HepG2 (cell line): ENCODE measurements around the gene BIRC5. TPM values are rescaled to one million over a fixed set of nuclear protein-coding genes. Genes with fewer than 3 reads are reported as not detected.
A peak's percentile ranks its signal among the peaks of the same experiment; 100 is the strongest.

Experiments
- ESRRA ChIP-seq: sonication (generic); formaldehyde crosslinking; IDR thresholded peaks from 2 replicates; pipeline ENCODE4 v1.5.1; 2020; ENCODE audit warnings: mild to moderate bottlenecking, low read depth, missing genetic modification reagents
- HHEX ChIP-seq: IDR thresholded peaks from 2 replicates; pipeline ENCODE4 v1.6.1; 2016; ENCODE audit warnings: control low read depth
- KDM2A ChIP-seq: sonication (generic); formaldehyde crosslinking; IDR thresholded peaks from 2 replicates; pipeline ENCODE4 v1.4.0; 2020; ENCODE audit warnings: low read depth, missing genetic modification reagents, borderline replicate concordance
- KLF13 ChIP-seq: sonication (generic); formaldehyde crosslinking; IDR thresholded peaks from 2 replicates; pipeline ENCODE4 v1.4.0; 2020; ENCODE audit warnings: mild to moderate bottlenecking, missing genetic modification reagents
- MIXL1 ChIP-seq: IDR thresholded peaks from 2 replicates; pipeline ENCODE4 v1.6.1; 2016
- RELA ChIP-seq: sonication (generic); formaldehyde crosslinking; IDR thresholded peaks from 2 replicates; pipeline ENCODE4 v1.4.0; 2020; ENCODE audit warnings: missing genetic modification reagents
- ZNF101 ChIP-seq: sonication (generic); formaldehyde crosslinking; IDR thresholded peaks from 2 replicates; pipeline ENCODE4 v1.4.0; 2020; ENCODE audit warnings: mild to moderate bottlenecking, low read depth, missing genetic modification reagents, borderline replicate concordance
- ZNF317 ChIP-seq: sonication (generic); formaldehyde crosslinking; IDR thresholded peaks from 2 replicates; pipeline ENCODE4 v1.5.0; 2020; ENCODE audit warnings: mild to moderate bottlenecking, missing genetic modification reagents
- ZNF792 ChIP-seq: IDR thresholded peaks from 2 replicates; pipeline ENCODE4 v1.6.1; 2016
- ZSCAN30 ChIP-seq: sonication (generic); formaldehyde crosslinking; IDR thresholded peaks from 2 replicates; pipeline ENCODE4 v1.5.0; 2020; ENCODE audit warnings: mild to moderate bottlenecking, missing genetic modification reagents
- polyA plus RNA-seq, 8 experiments: library from polyadenylated mRNA; depleted of rRNA in 3 of 8; stranded (reverse) in 7 of 8; unstranded in 1 of 8; fragments of >200 nt; fragmentation: Illumina TruSeq in 4 of 8; extraction: Trizol in 4 of 8; gene quantifications; 2 replicates each; pipeline versions ENCODE4 v1.2.1 to v1.2.3, GENCODE V29; 2011 to 2016; ENCODE audit warnings: low read depth in 4 of 8, missing spikeins in 1 of 8, mixed read lengths in 1 of 8; ENCODE audit not compliant: insufficient read depth in 1 of 8
- total RNA-seq, 5 experiments: library from RNA; depleted of rRNA; stranded (reverse); fragments of >200 nt; fragmentation: Illumina TruSeq; extraction: Trizol; gene quantifications; 2 replicates each; pipeline ENCODE4 v1.2.3, GENCODE V29; 2016; ENCODE audit warnings: low read depth in 1 of 5
- TF ChIP-seq, protein P1 (sequence below): sonication (generic); formaldehyde crosslinking; IDR thresholded peaks from 2 replicates; pipeline ENCODE4 v1.4.0; 2020; ENCODE audit warnings: missing genetic modification reagents
- TF ChIP-seq, protein P2 (sequence below): sonication (generic); formaldehyde crosslinking; IDR thresholded peaks from one replicate; pipeline ENCODE4 v1.5.1; 2020; ENCODE audit warnings: mild to moderate bottlenecking, missing genetic modification reagents; ENCODE audit errors: not compliant biosample characterization
- TF ChIP-seq, protein P3 (sequence below): sonication (generic); formaldehyde crosslinking; IDR thresholded peaks from 2 replicates; pipeline ENCODE4 v1.5.0; 2020; ENCODE audit warnings: missing genetic modification reagents
- TF ChIP-seq, protein P4 (sequence below): sonication (generic); formaldehyde crosslinking; IDR thresholded peaks from 2 replicates; pipeline ENCODE4 v1.8.0; 2022; ENCODE audit warnings: low read depth, missing genetic modification reagents

BIRC5 gene
- total and polyA plus RNA-seq, 2 of the 13 experiments (the other 11 are each of a cell fraction or from before 2014, with no cell fraction given) = 30.3 to 135 TPM

DNA sequence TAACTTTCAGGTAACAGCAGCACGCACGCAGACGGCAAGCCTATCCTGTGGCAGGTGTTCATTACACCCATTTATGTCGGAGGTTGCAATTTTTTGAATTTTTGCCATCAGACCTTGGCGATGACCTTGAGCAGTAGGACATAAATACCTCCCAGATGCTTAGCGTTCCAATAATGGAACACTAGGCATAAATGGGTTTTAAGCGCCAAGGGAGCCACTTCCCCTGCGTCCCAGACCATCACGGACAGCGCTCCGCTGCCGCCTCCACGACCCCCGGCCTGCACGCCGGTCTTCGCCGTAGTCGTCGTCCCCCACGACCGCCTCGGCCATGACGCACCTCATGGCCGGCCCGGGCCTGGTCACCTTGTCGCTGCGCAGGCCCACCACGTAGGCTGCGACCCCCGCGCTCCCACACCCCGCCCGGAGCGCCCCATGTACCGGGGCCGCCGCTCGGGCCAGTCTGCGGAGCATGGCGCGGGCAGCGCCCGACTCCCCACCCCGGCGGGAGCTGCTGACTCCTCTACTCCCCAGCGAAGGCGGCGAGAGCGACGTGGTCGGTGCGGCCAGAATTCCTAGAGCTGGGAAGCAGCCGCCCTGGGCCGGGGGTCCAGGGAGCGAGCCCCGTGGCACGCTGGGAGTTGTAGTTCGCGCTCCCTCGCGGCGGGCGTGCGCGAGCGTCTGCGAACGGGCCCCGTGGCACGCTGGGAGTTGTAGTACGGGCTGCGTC is 40.1 kb downstream of the BIRC5 start (continued):
- TF ChIP-seq, protein P1, sequence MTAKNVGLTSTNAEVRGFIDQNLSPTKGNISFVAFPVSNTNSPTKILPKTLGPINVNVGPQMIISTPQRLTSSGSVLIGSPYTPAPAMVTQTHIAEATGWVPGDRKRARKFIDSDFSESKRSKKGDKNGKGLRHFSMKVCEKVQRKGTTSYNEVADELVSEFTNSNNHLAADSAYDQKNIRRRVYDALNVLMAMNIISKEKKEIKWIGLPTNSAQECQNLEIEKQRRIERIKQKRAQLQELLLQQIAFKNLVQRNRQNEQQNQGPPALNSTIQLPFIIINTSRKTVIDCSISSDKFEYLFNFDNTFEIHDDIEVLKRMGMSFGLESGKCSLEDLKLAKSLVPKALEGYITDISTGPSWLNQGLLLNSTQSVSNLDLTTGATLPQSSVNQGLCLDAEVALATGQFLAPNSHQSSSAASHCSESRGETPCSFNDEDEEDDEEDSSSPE = peak; percentile 90
- TF ChIP-seq KLF13 (CRISPR knock-in tag) = no peak
- peak; percentile 68; the same call in 1 of the 2 replicates for TF ChIP-seq ZNF317 (CRISPR knock-in tag)
- peak; percentile 76; the same call in 1 of the 2 replicates for TF ChIP-seq ZSCAN30
- TF ChIP-seq, protein P2, sequence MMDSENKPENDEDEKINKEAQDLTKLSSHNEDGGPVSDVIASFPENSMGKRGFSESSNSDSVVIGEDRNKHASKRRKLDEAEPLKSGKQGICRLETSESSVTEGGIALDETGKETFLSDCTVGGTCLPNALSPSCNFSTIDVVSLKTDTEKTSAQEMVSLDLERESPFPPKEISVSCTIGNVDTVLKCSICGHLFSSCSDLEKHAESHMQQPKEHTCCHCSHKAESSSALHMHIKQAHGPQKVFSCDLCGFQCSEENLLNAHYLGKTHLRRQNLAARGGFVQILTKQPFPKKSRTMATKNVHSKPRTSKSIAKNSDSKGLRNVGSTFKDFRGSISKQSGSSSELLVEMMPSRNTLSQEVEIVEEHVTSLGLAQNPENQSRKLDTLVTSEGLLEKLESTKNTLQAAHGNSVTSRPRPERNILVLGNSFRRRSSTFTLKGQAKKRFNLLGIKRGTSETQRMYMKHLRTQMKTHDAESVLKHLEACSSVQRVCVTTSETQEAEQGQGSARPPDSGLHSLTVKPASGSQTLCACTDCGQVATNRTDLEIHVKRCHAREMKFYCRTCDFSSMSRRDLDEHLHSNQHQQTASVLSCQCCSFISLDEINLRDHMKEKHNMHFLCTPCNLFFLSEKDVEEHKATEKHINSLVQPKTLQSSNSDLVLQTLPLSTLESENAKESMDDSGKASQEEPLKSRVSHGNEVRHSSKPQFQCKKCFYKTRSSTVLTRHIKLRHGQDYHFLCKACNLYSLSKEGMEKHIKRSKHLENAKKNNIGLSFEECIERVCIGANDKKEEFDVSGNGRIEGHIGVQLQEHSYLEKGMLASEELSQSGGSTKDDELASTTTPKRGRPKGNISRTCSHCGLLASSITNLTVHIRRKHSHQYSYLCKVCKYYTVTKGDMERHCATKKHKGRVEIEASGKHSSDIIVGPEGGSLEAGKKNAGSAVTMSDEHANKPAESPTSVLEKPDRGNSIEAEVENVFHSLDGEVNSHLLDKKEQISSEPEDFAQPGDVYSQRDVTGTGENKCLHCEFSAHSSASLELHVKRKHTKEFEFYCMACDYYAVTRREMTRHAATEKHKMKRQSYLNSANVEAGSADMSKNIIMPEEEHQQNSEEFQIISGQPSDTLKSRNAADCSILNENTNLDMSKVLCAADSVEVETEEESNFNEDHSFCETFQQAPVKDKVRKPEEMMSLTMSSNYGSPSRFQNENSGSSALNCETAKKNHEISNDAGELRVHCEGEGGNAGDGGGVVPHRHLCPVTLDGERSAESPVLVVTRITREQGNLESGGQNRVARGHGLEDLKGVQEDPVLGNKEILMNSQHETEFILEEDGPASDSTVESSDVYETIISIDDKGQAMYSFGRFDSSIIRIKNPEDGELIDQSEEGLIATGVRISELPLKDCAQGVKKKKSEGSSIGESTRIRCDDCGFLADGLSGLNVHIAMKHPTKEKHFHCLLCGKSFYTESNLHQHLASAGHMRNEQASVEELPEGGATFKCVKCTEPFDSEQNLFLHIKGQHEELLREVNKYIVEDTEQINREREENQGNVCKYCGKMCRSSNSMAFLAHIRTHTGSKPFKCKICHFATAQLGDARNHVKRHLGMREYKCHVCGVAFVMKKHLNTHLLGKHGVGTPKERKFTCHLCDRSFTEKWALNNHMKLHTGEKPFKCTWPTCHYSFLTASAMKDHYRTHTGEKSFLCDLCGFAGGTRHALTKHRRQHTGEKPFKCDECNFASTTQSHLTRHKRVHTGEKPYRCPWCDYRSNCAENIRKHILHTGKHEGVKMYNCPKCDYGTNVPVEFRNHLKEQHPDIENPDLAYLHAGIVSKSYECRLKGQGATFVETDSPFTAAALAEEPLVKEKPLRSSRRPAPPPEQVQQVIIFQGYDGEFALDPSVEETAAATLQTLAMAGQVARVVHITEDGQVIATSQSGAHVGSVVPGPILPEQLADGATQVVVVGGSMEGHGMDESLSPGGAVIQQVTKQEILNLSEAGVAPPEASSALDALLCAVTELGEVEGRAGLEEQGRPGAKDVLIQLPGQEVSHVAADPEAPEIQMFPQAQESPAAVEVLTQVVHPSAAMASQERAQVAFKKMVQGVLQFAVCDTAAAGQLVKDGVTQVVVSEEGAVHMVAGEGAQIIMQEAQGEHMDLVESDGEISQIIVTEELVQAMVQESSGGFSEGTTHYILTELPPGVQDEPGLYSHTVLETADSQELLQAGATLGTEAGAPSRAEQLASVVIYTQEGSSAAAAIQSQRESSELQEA (CRISPR knock-in tag) = peak; percentile 95
- TF ChIP-seq HHEX (CRISPR knock-in tag) = no peak
- TF ChIP-seq ZNF101 (CRISPR knock-in tag) = 0 out of 2 replicates have a peak, but pooled peaks have one; percentile 28
- TF ChIP-seq ESRRA = peak; percentile 92
- TF ChIP-seq, protein P3, sequence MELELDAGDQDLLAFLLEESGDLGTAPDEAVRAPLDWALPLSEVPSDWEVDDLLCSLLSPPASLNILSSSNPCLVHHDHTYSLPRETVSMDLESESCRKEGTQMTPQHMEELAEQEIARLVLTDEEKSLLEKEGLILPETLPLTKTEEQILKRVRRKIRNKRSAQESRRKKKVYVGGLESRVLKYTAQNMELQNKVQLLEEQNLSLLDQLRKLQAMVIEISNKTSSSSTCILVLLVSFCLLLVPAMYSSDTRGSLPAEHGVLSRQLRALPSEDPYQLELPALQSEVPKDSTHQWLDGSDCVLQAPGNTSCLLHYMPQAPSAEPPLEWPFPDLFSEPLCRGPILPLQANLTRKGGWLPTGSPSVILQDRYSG (CRISPR knock-in tag) = peak; percentile 76; the same call in 1 of the 2 replicates
- TF ChIP-seq, protein P4, sequence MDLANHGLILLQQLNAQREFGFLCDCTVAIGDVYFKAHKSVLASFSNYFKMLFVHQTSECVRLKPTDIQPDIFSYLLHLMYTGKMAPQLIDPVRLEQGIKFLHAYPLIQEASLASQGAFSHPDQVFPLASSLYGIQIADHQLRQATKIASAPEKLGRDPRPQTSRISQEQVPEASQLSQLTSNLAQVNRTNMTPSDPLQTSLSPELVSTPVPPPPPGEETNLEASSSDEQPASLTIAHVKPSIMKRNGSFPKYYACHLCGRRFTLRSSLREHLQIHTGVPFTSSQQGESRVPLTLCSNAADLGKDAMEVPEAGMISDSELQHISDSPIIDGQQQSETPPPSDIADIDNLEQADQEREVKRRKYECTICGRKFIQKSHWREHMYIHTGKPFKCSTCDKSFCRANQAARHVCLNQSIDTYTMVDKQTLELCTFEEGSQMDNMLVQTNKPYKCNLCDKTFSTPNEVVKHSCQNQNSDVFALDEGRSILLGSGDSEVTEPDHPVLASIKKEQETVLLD (CRISPR knock-in tag) = peak; percentile 55; the same call in 1 of the 2 replicates
- TF ChIP-seq MIXL1 (CRISPR knock-in tag) = 0 out of 2 replicates have a peak, but pooled peaks have one; percentile 14
- peak; percentile 90 for TF ChIP-seq KDM2A (CRISPR knock-in tag)
- TF ChIP-seq RELA (CRISPR knock-in tag) = peak; percentile 93
- TF ChIP-seq ZNF792 (CRISPR knock-in tag) = peak; percentile 41; the same call in 1 of the 2 replicates
